Transverse colon (tissue), 4 donors: ENCODE data around the gene ARF5. TPM values are rescaled to one million over a fixed set of nuclear protein-coding genes. Genes with fewer than 3 reads are reported as not detected.
A peak's percentile ranks its signal among the peaks of the same experiment; 100 is the strongest.
"Not testable (repeated sequence)": the region's sequence is repeated elsewhere in the genome, so short reads cannot be mapped to it uniquely, and the experiment has no call there.

Experiments
- DNase-seq: peaks from one replicate; pipeline ENCODE4 v3.0.0-alpha.2; 2019
- H3K27ac ChIP-seq, 4 donors: fragments of 200-600 bp; sonication (generic); 2 replicates each; pipeline ENCODE4 v1.5.1; 2016 to 2018; ENCODE audit warnings: inconsistent platforms in 4 of 4
- H3K27me3 ChIP-seq: fragments of 200-600 bp; sonication (generic); 2 replicates; pipeline ENCODE4 v1.5.1; 2017; ENCODE audit warnings: inconsistent platforms
- H3K36me3 ChIP-seq, 4 donors: fragments of 200-600 bp; sonication (generic); 2 replicates each; pipeline ENCODE4 v1.5.1; 2017 to 2019; ENCODE audit warnings: inconsistent platforms in 4 of 4
- H3K4me1 ChIP-seq, 4 donors: fragments of 200-600 bp; sonication (generic); 2 replicates each; pipeline ENCODE4 v1.5.1; 2017 to 2020; ENCODE audit warnings: inconsistent platforms in 4 of 4
- H3K4me3 ChIP-seq, 4 donors: fragments of 200-600 bp; sonication (generic); 1 replicate in 1 of 4; 2 replicates in 3 of 4; pipeline versions ENCODE4 v1.5.1 to v1.6.1; 2017 to 2019; ENCODE audit warnings: inconsistent platforms in 4 of 4
- H3K9me3 ChIP-seq, 2 donors: fragments of 200-600 bp; sonication (generic); 2 replicates each; pipeline ENCODE4 v1.5.1; 2017 to 2019; ENCODE audit warnings: inconsistent platforms in 2 of 2
- EP300 ChIP-seq: sonication (generic); formaldehyde crosslinking; IDR thresholded peaks from one replicate; pipeline ENCODE4 v1.6.1; 2017; ENCODE audit warnings: antibody characterized with exemption, low read depth
- POLR2A ChIP-seq: fragments of 450-650 bp; IDR thresholded peaks from one replicate; pipeline ENCODE4 v1.6.1; 2016; ENCODE audit warnings: antibody characterized with exemption, mild to moderate bottlenecking, moderate library complexity
- POLR2AphosphoS5 ChIP-seq, 3 donors: sonication (generic); formaldehyde crosslinking; IDR thresholded peaks; one replicate each; pipeline ENCODE4 v1.6.1; 2016; ENCODE audit warnings: antibody characterized with exemption in 3 of 3
- WGBS, 2 donors: methylation state at CpG; one replicate each; pipeline ENCODE4 v1.1.5; 2018; ENCODE audit warnings: low coverage in 1 of 2; 5-methylcytosine and 5-hydroxymethylcytosine counted together
- in situ Hi-C, 4 donors: fragments of 200-750 bp; cut with MboI; loops; one replicate each; pipeline versions ENCODE4 v1.15.0 to v1.15.1; 2017; ENCODE audit warnings: low sequenced_read_pairs in 3 of 4, low pct_ligation_motif_present in 1 of 4, low pct_unique_long_range_greater_than_20kb in 1 of 4
- intact Hi-C: fragments of 100-400 bp; cut with DNase I; formaldehyde crosslinking; loops from one replicate; pipeline ENCODE4 v1.15.1; 2023; ENCODE audit warnings: low total_unique reads
- total RNA-seq, 4 donors: library from RNA; depleted of rRNA; stranded (reverse); fragments of >200 nt; gene quantifications; one replicate each; pipeline ENCODE4 v1.1.0, GENCODE V29; 2016
- TF ChIP-seq, protein P1 (sequence below), 5 experiments: fragments of 200-600 bp in 3 of 5; fragments of 450-650 bp in 2 of 5; sonication (generic) in 3 of 5; IDR thresholded peaks; 1 replicate in 2 of 5; 2 replicates in 3 of 5; pipeline ENCODE4 v1.5.1; 2016 to 2017; ENCODE audit warnings: antibody characterized with exemption in 5 of 5, inconsistent platforms in 3 of 5, mild to moderate bottlenecking in 2 of 5, moderate library complexity in 1 of 5

Gene ARF5
- total RNA-seq = 100 to 1,000 TPM in 3 of 4 donors, 10 to 100 TPM in 1; 70.1 to 379 (median 194) TPM

GRCh38 chr7:127588019-127588696 is at the start of gene ARF5:
ARF5 (plus strand) TSS chr7:127588411; CDS start chr7:127588499, 88 bp downstream.
- Histone ChIP-seq H3K9me3 (no peaks in the 10 kb centered on the region), H3K27me3 (no peaks in the 10 kb centered on the region), H3K27ac (peak within 1 kb of the TSS; percentile 91 to 97 (median 93)), H3K36me3 (peaks cover 0 to 16% (median 5%) of the 10 kb centered on the region in 4 donors), H3K4me1 (peaks cover 20 to 42% (median 35%) of the 10 kb centered on the region in 4 donors), H3K4me3 (peak within 1 kb of the TSS; percentile 90 to 100 (median 93))
- WGBS, 2 donors = 0% methylated on average over 29 of the region's 77 CpGs; no CpG with 5 or more reads in 1 of the 2 donors
- peak; percentile 93 for DNase-seq
- in situ Hi-C loops = no loop called here
- TF ChIP-seq EP300 = no peak
- peak; percentile 58 for TF ChIP-seq POLR2A
- TF ChIP-seq, protein P1, sequence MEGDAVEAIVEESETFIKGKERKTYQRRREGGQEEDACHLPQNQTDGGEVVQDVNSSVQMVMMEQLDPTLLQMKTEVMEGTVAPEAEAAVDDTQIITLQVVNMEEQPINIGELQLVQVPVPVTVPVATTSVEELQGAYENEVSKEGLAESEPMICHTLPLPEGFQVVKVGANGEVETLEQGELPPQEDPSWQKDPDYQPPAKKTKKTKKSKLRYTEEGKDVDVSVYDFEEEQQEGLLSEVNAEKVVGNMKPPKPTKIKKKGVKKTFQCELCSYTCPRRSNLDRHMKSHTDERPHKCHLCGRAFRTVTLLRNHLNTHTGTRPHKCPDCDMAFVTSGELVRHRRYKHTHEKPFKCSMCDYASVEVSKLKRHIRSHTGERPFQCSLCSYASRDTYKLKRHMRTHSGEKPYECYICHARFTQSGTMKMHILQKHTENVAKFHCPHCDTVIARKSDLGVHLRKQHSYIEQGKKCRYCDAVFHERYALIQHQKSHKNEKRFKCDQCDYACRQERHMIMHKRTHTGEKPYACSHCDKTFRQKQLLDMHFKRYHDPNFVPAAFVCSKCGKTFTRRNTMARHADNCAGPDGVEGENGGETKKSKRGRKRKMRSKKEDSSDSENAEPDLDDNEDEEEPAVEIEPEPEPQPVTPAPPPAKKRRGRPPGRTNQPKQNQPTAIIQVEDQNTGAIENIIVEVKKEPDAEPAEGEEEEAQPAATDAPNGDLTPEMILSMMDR (IDR thresholded peaks at IDR 0.05) = no peak
- peak in 2 of 3 donors; percentile 74 to 78 for TF ChIP-seq POLR2AphosphoS5 (IDR thresholded peaks at IDR 0.05)
- intact Hi-C loops = no loop called here

DNA sequence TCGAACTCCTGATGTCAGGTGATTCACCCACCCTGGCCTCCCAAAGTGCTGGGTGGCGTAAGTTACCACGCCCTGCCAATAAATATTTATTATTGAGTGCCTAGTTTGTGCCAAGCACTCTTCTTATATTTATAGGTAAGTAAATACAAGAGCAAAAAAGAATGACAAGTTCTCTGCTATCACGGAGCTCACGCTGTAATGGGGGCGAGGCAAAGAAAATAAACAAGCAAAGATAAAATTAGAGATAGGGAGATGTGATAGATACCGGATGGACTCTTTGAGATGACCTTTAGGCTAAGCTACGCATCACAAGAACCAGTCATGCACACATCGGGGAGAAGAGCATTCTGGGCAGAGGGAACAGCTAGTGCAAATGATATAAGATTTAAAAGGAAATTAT is 49.1 kb upstream of the ARF5 start:
- Histone ChIP-seq H3K36me3 (no peaks in the 10 kb centered on the region), H3K4me1 (no peaks in the 10 kb centered on the region), H3K9me3 (no peaks in the 10 kb centered on the region), H3K27ac (no peak overlapping the region), H3K27me3 (peaks cover 32% of the 10 kb centered on the region), H3K4me3 (no peak overlapping the region)
- no peak for DNase-seq
- no peak for TF ChIP-seq POLR2A
- no peak for TF ChIP-seq POLR2AphosphoS5 (IDR thresholded peaks at IDR 0.05)
- intact Hi-C loops (no loop called here), in situ Hi-C loops (no loop called here)
- 66 to 69% methylated on average over 6 to 9 of the region's 9 CpGs for WGBS, 2 donors

- DNase-seq, in situ Hi-C loops, H3K36me3 ChIP-seq, intact Hi-C loops, H3K9me3 ChIP-seq, H3K27ac ChIP-seq, H3K4me3 ChIP-seq, H3K4me1 ChIP-seq: not testable (repeated sequence)
- WGBS, 2 donors = 84 to 86% methylated on average over 1 to 10 of the region's 10 CpGs
- peaks cover 29% of the 10 kb centered on the region for H3K27me3 ChIP-seq
Measured at GRCh38 chr7:127540461-127540860, 47.8 kb upstream of the ARF5 start.

- 85 to 97% methylated on average over 2 to 4 of the region's 4 CpGs for WGBS, 2 donors
- intact Hi-C loops = no loop called here
- H3K4me3 ChIP-seq = no peak overlapping the region
Measured at GRCh38 chr7:127541548-127541947, 46.7 kb upstream of the ARF5 start.

GRCh38 chr7:127546313-127546712 is 41.9 kb upstream of the ARF5 start:
- H3K9me3 ChIP-seq = no peaks in the 10 kb centered on the region
- in situ Hi-C loops (no loop called here), intact Hi-C loops (no loop called here)
- TF ChIP-seq POLR2A = no peak
- no peak for TF ChIP-seq EP300
- TF ChIP-seq, protein P1 (IDR thresholded peaks at IDR 0.05) = no peak
- no peak overlapping the region for H3K27ac ChIP-seq
- no peaks in the 10 kb centered on the region for H3K27me3 ChIP-seq
- WGBS, 2 donors = 87% methylated on average over 1 of the region's 1 CpG; no CpG with 5 or more reads in 1 of the 2 donors
- H3K4me1 ChIP-seq = no peaks in the 10 kb centered on the region
- no peak for DNase-seq
- H3K36me3 ChIP-seq = no peaks in the 10 kb centered on the region
- H3K4me3 ChIP-seq = no peak overlapping the region

More at GRCh38 chr7:127541548-127541947, 46.7 kb upstream of the ARF5 start:
- DNase-seq = no peak
- TF ChIP-seq, protein P1 (IDR thresholded peaks at IDR 0.05) = no peak
- TF ChIP-seq EP300 (no peak), POLR2A (no peak), POLR2AphosphoS5 (IDR thresholded peaks at IDR 0.05) (no peak)
- Histone ChIP-seq H3K27ac (no peak overlapping the region), H3K4me1 (no peaks in the 10 kb centered on the region), H3K27me3 (peaks cover 21% of the 10 kb centered on the region), H3K36me3 (no peaks in the 10 kb centered on the region), H3K9me3 (no peaks in the 10 kb centered on the region)
- in situ Hi-C loops = no loop called here
